ENCODE data around the gene TBCE. TPM values are rescaled to one million over a fixed set of nuclear protein-coding genes. Genes with fewer than 3 reads are reported as not detected.
A peak's percentile ranks its signal among the peaks of the same experiment; 100 is the strongest.

The TBCE gene
- total and polyA plus RNA-seq, 9 of the 15 experiments (the other 6 are each of a cell fraction or from before 2014, with no cell fraction given): 52.6 to 92.1 (median 82.1) TPM

- no peak for TF ChIP-seq ZNF239 (CRISPR knock-in tag; IDR thresholded peaks at IDR 0.05)
- no peak for TF ChIP-seq ZNF184 (CRISPR knock-in tag; IDR thresholded peaks at IDR 0.05)
- no peak for TF ChIP-seq RBM14 (IDR thresholded peaks at IDR 0.05; ENCODE audit: borderline replicate concordance, insufficient read depth, low read depth, low read length)
- TF ChIP-seq, protein P1, sequence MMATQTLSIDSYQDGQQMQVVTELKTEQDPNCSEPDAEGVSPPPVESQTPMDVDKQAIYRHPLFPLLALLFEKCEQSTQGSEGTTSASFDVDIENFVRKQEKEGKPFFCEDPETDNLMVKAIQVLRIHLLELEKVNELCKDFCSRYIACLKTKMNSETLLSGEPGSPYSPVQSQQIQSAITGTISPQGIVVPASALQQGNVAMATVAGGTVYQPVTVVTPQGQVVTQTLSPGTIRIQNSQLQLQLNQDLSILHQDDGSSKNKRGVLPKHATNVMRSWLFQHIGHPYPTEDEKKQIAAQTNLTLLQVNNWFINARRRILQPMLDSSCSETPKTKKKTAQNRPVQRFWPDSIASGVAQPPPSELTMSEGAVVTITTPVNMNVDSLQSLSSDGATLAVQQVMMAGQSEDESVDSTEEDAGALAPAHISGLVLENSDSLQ (IDR thresholded peaks at IDR 0.05): peak; percentile 95
- TF ChIP-seq TFAM (CRISPR knock-in tag; conservative IDR thresholded peaks at IDR 0.05): no peak
- peak; percentile 25; the same call in 1 of the 2 replicates for TF ChIP-seq MYBL2 (IDR thresholded peaks at IDR 0.05; ENCODE audit: low read depth)
- no peak for TF ChIP-seq MYBL2 (CRISPR knock-in tag; IDR thresholded peaks at IDR 0.05; ENCODE audit: borderline replicate concordance)
- TF ChIP-seq SIX5 (IDR thresholded peaks at IDR 0.05; ENCODE audit: borderline replicate concordance in 1 of 2, insufficient read depth in 1 of 2, low read depth in 1 of 2, low read length in 2 of 2): no peak
- TF ChIP-seq SPI1 (IDR thresholded peaks at IDR 0.05; ENCODE audit: borderline replicate concordance, low read depth, low read length): peak; percentile 66; the same call in 1 of the 2 replicates
- TF ChIP-seq, protein P2, sequence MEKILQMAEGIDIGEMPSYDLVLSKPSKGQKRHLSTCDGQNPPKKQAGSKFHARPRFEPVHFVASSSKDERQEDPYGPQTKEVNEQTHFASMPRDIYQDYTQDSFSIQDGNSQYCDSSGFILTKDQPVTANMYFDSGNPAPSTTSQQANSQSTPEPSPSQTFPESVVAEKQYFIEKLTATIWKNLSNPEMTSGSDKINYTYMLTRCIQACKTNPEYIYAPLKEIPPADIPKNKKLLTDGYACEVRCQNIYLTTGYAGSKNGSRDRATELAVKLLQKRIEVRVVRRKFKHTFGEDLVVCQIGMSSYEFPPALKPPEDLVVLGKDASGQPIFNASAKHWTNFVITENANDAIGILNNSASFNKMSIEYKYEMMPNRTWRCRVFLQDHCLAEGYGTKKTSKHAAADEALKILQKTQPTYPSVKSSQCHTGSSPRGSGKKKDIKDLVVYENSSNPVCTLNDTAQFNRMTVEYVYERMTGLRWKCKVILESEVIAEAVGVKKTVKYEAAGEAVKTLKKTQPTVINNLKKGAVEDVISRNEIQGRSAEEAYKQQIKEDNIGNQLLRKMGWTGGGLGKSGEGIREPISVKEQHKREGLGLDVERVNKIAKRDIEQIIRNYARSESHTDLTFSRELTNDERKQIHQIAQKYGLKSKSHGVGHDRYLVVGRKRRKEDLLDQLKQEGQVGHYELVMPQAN (IDR thresholded peaks at IDR 0.05; ENCODE audit: borderline replicate concordance): peak; percentile 89
- TF ChIP-seq ZEB2 (IDR thresholded peaks at IDR 0.05): peak; percentile 91
- no peak for TF ChIP-seq FUS (optimal IDR thresholded peaks at IDR 0.05; ENCODE audit: low read depth, low read length)
- no peak for TF ChIP-seq HOXB6 (CRISPR knock-in tag; IDR thresholded peaks at IDR 0.05; ENCODE audit: borderline replicate concordance)
- 0 out of 2 replicates have a peak, but pooled peaks have one; percentile 33 for TF ChIP-seq XRCC5 (IDR thresholded peaks at IDR 0.05; ENCODE audit: low read depth, low read length)
- TF ChIP-seq KDM5B (IDR thresholded peaks at IDR 0.05; ENCODE audit: insufficient replicate concordance, low read depth, low read length): peak; percentile 98
- TF ChIP-seq, protein P3, sequence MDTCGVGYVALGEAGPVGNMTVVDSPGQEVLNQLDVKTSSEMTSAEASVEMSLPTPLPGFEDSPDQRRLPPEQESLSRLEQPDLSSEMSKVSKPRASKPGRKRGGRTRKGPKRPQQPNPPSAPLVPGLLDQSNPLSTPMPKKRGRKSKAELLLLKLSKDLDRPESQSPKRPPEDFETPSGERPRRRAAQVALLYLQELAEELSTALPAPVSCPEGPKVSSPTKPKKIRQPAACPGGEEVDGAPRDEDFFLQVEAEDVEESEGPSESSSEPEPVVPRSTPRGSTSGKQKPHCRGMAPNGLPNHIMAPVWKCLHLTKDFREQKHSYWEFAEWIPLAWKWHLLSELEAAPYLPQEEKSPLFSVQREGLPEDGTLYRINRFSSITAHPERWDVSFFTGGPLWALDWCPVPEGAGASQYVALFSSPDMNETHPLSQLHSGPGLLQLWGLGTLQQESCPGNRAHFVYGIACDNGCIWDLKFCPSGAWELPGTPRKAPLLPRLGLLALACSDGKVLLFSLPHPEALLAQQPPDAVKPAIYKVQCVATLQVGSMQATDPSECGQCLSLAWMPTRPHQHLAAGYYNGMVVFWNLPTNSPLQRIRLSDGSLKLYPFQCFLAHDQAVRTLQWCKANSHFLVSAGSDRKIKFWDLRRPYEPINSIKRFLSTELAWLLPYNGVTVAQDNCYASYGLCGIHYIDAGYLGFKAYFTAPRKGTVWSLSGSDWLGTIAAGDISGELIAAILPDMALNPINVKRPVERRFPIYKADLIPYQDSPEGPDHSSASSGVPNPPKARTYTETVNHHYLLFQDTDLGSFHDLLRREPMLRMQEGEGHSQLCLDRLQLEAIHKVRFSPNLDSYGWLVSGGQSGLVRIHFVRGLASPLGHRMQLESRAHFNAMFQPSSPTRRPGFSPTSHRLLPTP (IDR thresholded peaks at IDR 0.05; ENCODE audit: borderline replicate concordance, extremely low read depth, insufficient read length): no peak
- TF ChIP-seq ZNF507 (tag; conservative IDR thresholded peaks at IDR 0.05): no peak
- TF ChIP-seq, protein P4, sequence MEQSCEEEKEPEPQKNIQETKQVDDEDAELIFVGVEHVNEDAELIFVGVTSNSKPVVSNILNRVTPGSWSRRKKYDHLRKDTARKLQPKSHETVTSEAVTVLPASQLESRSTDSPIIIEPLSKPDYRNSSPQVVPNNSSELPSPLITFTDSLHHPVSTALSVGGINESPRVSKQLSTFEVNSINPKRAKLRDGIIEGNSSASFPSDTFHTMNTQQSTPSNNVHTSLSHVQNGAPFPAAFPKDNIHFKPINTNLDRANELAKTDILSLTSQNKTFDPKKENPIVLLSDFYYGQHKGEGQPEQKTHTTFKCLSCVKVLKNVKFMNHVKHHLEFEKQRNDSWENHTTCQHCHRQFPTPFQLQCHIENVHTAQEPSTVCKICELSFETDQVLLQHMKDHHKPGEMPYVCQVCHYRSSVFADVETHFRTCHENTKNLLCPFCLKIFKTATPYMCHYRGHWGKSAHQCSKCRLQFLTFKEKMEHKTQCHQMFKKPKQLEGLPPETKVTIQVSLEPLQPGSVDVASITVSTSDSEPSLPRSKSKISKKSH (CRISPR knock-in tag; IDR thresholded peaks at IDR 0.05): no peak
- no peak for TF ChIP-seq SMAD2 (IDR thresholded peaks at IDR 0.05; ENCODE audit: low read depth, low read length)
- TF ChIP-seq CSDE1 (IDR thresholded peaks at IDR 0.05): no peak
These were observed at the start of gene TBCE (continued) for GRCh38 chr1:235367000-235367908.
